ENCODE results near the gene ADGRD1. TPM values are rescaled to one million over a fixed set of nuclear protein-coding genes. Genes with fewer than 3 reads are reported as not detected.

The ADGRD1 gene
- total RNA-seq, 1 experiment from 2014 or later: 0.77 TPM

- POLR2A ChIA-PET: no interaction called here
- TF ChIP-seq PREB (CRISPR knock-in tag; IDR thresholded peaks at IDR 0.05; ENCODE audit: borderline replicate concordance) (no peak), ZNF263 (CRISPR knock-in tag; IDR thresholded peaks at IDR 0.05; ENCODE audit: low read depth) (no peak), ZNF423 (CRISPR knock-in tag; IDR thresholded peaks at IDR 0.05) (no peak)
- no peak overlapping the region for H3K4me3 Mint-ChIP-seq
- no peak for DNase-seq (ENCODE audit: low spot score)
- no peak overlapping the region for H3K27ac Mint-ChIP-seq
- CTCF ChIA-PET: no interaction called here
- peaks cover 5% of the 10 kb centered on the region for H3K27me3 Mint-ChIP-seq (ENCODE audit: low read depth)
- H3K4me1 Mint-ChIP-seq: no peaks in the 10 kb centered on the region
- peaks cover 27% of the 10 kb centered on the region for H3K9me3 Mint-ChIP-seq
- no peak for ATAC-seq
- peaks cover 13% of the 10 kb centered on the region for H3K36me3 Mint-ChIP-seq
Observed at GRCh38 chr12:131176266-131176665, 222.6 kb downstream of the ADGRD1 start.

- TF ChIP-seq ATF1 (CRISPR knock-in tag; IDR thresholded peaks at IDR 0.05) (no peak), AR (CRISPR knock-in tag; IDR thresholded peaks at IDR 0.05) (no peak), TCF7 (CRISPR knock-in tag; IDR thresholded peaks at IDR 0.05; ENCODE audit: low read depth) (no peak), ZNF263 (CRISPR knock-in tag; IDR thresholded peaks at IDR 0.05; ENCODE audit: low read depth) (no peak), MAX (CRISPR knock-in tag; IDR thresholded peaks at IDR 0.05) (no peak), FOXP1 (CRISPR knock-in tag; IDR thresholded peaks at IDR 0.05; ENCODE audit: borderline replicate concordance) (no peak), RORB (CRISPR knock-in tag; IDR thresholded peaks at IDR 0.05) (no peak), FOXK1 (CRISPR knock-in tag; IDR thresholded peaks at IDR 0.05) (no peak), ETV6 (CRISPR knock-in tag; IDR thresholded peaks at IDR 0.05) (no peak), GABPB1 (CRISPR knock-in tag; IDR thresholded peaks at IDR 0.05) (no peak), SMAD4 (CRISPR knock-in tag; IDR thresholded peaks at IDR 0.05) (no peak), TEAD1 (CRISPR knock-in tag; IDR thresholded peaks at IDR 0.05) (no peak)
- TF ChIP-seq, protein P1, sequence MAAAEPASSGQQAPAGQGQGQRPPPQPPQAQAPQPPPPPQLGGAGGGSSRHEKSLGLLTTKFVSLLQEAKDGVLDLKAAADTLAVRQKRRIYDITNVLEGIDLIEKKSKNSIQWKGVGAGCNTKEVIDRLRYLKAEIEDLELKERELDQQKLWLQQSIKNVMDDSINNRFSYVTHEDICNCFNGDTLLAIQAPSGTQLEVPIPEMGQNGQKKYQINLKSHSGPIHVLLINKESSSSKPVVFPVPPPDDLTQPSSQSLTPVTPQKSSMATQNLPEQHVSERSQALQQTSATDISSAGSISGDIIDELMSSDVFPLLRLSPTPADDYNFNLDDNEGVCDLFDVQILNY (CRISPR knock-in tag; IDR thresholded peaks at IDR 0.05): no peak
- TF ChIP-seq, protein P2, sequence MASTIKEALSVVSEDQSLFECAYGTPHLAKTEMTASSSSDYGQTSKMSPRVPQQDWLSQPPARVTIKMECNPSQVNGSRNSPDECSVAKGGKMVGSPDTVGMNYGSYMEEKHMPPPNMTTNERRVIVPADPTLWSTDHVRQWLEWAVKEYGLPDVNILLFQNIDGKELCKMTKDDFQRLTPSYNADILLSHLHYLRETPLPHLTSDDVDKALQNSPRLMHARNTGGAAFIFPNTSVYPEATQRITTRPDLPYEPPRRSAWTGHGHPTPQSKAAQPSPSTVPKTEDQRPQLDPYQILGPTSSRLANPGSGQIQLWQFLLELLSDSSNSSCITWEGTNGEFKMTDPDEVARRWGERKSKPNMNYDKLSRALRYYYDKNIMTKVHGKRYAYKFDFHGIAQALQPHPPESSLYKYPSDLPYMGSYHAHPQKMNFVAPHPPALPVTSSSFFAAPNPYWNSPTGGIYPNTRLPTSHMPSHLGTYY (CRISPR knock-in tag; IDR thresholded peaks at IDR 0.05): no peak
- TF ChIP-seq, protein P3, sequence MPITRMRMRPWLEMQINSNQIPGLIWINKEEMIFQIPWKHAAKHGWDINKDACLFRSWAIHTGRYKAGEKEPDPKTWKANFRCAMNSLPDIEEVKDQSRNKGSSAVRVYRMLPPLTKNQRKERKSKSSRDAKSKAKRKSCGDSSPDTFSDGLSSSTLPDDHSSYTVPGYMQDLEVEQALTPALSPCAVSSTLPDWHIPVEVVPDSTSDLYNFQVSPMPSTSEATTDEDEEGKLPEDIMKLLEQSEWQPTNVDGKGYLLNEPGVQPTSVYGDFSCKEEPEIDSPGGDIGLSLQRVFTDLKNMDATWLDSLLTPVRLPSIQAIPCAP (CRISPR knock-in tag; IDR thresholded peaks at IDR 0.05): no peak
- TF ChIP-seq, protein P4, sequence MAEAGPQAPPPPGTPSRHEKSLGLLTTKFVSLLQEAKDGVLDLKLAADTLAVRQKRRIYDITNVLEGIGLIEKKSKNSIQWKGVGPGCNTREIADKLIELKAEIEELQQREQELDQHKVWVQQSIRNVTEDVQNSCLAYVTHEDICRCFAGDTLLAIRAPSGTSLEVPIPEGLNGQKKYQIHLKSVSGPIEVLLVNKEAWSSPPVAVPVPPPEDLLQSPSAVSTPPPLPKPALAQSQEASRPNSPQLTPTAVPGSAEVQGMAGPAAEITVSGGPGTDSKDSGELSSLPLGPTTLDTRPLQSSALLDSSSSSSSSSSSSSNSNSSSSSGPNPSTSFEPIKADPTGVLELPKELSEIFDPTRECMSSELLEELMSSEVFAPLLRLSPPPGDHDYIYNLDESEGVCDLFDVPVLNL (CRISPR knock-in tag; IDR thresholded peaks at IDR 0.05; ENCODE audit: borderline replicate concordance, low read depth): no peak
- TF ChIP-seq, protein P5, sequence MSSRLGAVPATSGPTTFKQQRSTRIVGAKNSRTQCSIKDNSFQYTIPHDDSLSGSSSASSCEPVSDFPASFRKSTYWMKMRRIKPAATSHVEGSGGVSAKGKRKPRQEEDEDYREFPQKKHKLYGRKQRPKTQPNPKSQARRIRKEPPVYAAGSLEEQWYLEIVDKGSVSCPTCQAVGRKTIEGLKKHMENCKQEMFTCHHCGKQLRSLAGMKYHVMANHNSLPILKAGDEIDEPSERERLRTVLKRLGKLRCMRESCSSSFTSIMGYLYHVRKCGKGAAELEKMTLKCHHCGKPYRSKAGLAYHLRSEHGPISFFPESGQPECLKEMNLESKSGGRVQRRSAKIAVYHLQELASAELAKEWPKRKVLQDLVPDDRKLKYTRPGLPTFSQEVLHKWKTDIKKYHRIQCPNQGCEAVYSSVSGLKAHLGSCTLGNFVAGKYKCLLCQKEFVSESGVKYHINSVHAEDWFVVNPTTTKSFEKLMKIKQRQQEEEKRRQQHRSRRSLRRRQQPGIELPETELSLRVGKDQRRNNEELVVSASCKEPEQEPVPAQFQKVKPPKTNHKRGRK (CRISPR knock-in tag; IDR thresholded peaks at IDR 0.05; ENCODE audit: borderline replicate concordance): no peak
- TF ChIP-seq, protein P6, sequence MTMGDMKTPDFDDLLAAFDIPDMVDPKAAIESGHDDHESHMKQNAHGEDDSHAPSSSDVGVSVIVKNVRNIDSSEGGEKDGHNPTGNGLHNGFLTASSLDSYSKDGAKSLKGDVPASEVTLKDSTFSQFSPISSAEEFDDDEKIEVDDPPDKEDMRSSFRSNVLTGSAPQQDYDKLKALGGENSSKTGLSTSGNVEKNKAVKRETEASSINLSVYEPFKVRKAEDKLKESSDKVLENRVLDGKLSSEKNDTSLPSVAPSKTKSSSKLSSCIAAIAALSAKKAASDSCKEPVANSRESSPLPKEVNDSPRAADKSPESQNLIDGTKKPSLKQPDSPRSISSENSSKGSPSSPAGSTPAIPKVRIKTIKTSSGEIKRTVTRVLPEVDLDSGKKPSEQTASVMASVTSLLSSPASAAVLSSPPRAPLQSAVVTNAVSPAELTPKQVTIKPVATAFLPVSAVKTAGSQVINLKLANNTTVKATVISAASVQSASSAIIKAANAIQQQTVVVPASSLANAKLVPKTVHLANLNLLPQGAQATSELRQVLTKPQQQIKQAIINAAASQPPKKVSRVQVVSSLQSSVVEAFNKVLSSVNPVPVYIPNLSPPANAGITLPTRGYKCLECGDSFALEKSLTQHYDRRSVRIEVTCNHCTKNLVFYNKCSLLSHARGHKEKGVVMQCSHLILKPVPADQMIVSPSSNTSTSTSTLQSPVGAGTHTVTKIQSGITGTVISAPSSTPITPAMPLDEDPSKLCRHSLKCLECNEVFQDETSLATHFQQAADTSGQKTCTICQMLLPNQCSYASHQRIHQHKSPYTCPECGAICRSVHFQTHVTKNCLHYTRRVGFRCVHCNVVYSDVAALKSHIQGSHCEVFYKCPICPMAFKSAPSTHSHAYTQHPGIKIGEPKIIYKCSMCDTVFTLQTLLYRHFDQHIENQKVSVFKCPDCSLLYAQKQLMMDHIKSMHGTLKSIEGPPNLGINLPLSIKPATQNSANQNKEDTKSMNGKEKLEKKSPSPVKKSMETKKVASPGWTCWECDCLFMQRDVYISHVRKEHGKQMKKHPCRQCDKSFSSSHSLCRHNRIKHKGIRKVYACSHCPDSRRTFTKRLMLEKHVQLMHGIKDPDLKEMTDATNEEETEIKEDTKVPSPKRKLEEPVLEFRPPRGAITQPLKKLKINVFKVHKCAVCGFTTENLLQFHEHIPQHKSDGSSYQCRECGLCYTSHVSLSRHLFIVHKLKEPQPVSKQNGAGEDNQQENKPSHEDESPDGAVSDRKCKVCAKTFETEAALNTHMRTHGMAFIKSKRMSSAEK (CRISPR knock-in tag; IDR thresholded peaks at IDR 0.05; ENCODE audit: borderline replicate concordance): no peak
- Mint-ChIP-seq H3K36me3 (peaks cover 13% of the 10 kb centered on the region), H3K27ac (no peak overlapping the region), H3K4me3 (no peak overlapping the region), H3K4me1 (no peaks in the 10 kb centered on the region), H3K27me3 (ENCODE audit: low read depth) (peaks cover 5% of the 10 kb centered on the region), H3K9me3 (peaks cover 27% of the 10 kb centered on the region)
- DNase-seq (ENCODE audit: low spot score) (no peak), ATAC-seq (no peak)
- POLR2A ChIA-PET: no interaction called here
- CTCF ChIA-PET: interaction anchor here (1.5 kb wide), 1 partner anchor 17 kb away, joined by 6 read pairs; no protein-coding TSS in a partner anchor
Observed at GRCh38 chr12:131176926-131177325, 223.2 kb downstream of the ADGRD1 start.

Measured in WTC11 (cell line).